K562 (cell line): Measurements from ENCODE around the gene RALGPS1. TPM values are rescaled to one million over a fixed set of nuclear protein-coding genes. Genes with fewer than 3 reads are reported as not detected.

Experiments
- ATAC-seq: fragments of 200-7000 bp; cut with Tn5 transposase; 3 replicates; pipeline ENCODE4 v1.9.1; 2020; ENCODE audit warnings: moderate library complexity
- BruUV-seq: library from RNA; stranded (reverse); fragments of 400-500 nt; replicated peaks from 2 replicates; lab custom pipeline; 2021; lab: Mats Ljungman, UMichigan
- CTCF ChIA-PET: fragments of 300-600 bp; formaldehyde crosslinking; extraction: SDS; loops from one replicate; lab custom pipeline; 2021; ENCODE audit warnings: low intra/inter-chr PET ratio; lab: Yijun Ruan, JAX
- POLR2A ChIA-PET: fragments of 300-600, 350-650 bp; sonication (Branson Sonifier 250); formaldehyde crosslinking; extraction: SDS; loops from one replicate; lab custom pipeline; 2021; ENCODE audit warnings: antibody characterized with exemption, inconsistent platforms; lab: Yijun Ruan, JAX
- DNase-seq, 4 experiments: peaks; one replicate each; pipeline versions ENCODE4 v3.0.0 to v3.0.0-alpha.2; 2011 to 2018; ENCODE audit warnings: low spot score in 3 of 4, mixed read lengths in 3 of 4; ENCODE audit errors: extremely low read depth in 1 of 4
- FAIRE-seq: peaks from 2 replicates; lab custom pipeline; 2011; peaks lifted over from hg19 to GRCh38; lab: Jason Lieb, UNC
- H2AFZ ChIP-seq: 2 replicates; pipeline ENCODE4 v1.6.0; 2011; ENCODE audit warnings: low read depth, low read length, control low read depth, inconsistent platforms
- H3K27ac ChIP-seq: fragments of 200-600 bp; 3 replicates; pipeline ENCODE4 v1.8.0; 2011; ENCODE audit warnings: low read depth, mild to moderate bottlenecking, control low read depth, inconsistent platforms, low read length, moderate library complexity, mixed read lengths; ENCODE audit errors: extremely low read depth
- H3K27me3 ChIP-seq, 2 experiments: fragments of 300-600 bp in 1 of 2; 2 replicates in 1 of 2; 3 replicates in 1 of 2; pipeline versions ENCODE4 v1.6.0 to v1.8.0; 2011; ENCODE audit warnings: inconsistent platforms in 2 of 2, low read length in 2 of 2, mild to moderate bottlenecking in 1 of 2, mixed read lengths in 1 of 2, moderate library complexity in 1 of 2; ENCODE audit not compliant: control insufficient read depth in 2 of 2, insufficient read depth in 2 of 2
- H3K36me3 ChIP-seq: fragments of 300-600 bp; 3 replicates; pipeline ENCODE4 v1.8.0; 2011; ENCODE audit warnings: mild to moderate bottlenecking, low read length, inconsistent platforms; ENCODE audit not compliant: control insufficient read depth, insufficient read depth
- H3K4me1 ChIP-seq, 2 experiments: fragments of 200-600 bp in 1 of 2; replicated peaks in 1 of 2; 2 replicates in 1 of 2; 3 replicates in 1 of 2; pipeline versions ENCODE4 v1.5.1 to v1.8.0; 2011; ENCODE audit warnings: inconsistent platforms in 2 of 2, low read length in 2 of 2, mild to moderate bottlenecking in 1 of 2, mixed read lengths in 1 of 2, moderate library complexity in 1 of 2; ENCODE audit not compliant: control insufficient read depth in 2 of 2, insufficient read depth in 2 of 2
- H3K4me2 ChIP-seq: 2 replicates; pipeline ENCODE4 v1.6.1; 2011; ENCODE audit warnings: low read length, control low read depth, inconsistent platforms, mixed read lengths; ENCODE audit not compliant: insufficient read depth
- H3K4me3 ChIP-seq: fragments of 200-600 bp; sonication (generic), shearing (Covaris generic); 2 replicates; pipeline ENCODE4 v1.5.1; 2016; ENCODE audit warnings: control low read depth, inconsistent platforms
- H3K79me2 ChIP-seq: fragments of 200-600 bp; 3 replicates; pipeline ENCODE4 v1.8.0; 2011; ENCODE audit warnings: low read length, inconsistent platforms; ENCODE audit not compliant: control insufficient read depth, insufficient read depth
- H3K9ac ChIP-seq, 2 experiments: 2 replicates each; pipeline versions ENCODE4 v1.6.0 to v1.6.1; 2011; ENCODE audit warnings: low read depth in 2 of 2, low read length in 2 of 2, control low read depth in 1 of 2, inconsistent platforms in 1 of 2, mild to moderate bottlenecking in 1 of 2, mixed read lengths in 1 of 2; ENCODE audit not compliant: insufficient read depth in 1 of 2
- H3K9me1 ChIP-seq: one replicate; pipeline ENCODE4 v1.6.0; 2011; ENCODE audit warnings: inconsistent platforms, mild to moderate bottlenecking, low read length, moderate library complexity; ENCODE audit not compliant: control insufficient read depth, insufficient read depth
- H3K9me3 ChIP-seq: replicated peaks from 2 replicates; pipeline ENCODE4 v1.5.1; 2011; ENCODE audit warnings: low read depth, low read length, inconsistent platforms; ENCODE audit not compliant: control insufficient read depth, insufficient read depth
- H4K20me1 ChIP-seq: replicated peaks from 2 replicates; pipeline ENCODE4 v1.6.1; 2011; ENCODE audit warnings: low read length, inconsistent platforms, mixed read lengths; ENCODE audit not compliant: control insufficient read depth, insufficient read depth
- CBX8 ChIP-seq: fragments of 200-600 bp; sonication (generic); IDR thresholded peaks from 2 replicates; pipeline ENCODE4 v1.6.1; 2012; ENCODE audit warnings: borderline replicate concordance, mixed run types, low read depth, mild to moderate bottlenecking, moderate library complexity, mixed read lengths, low read length, control low read depth, inconsistent platforms; ENCODE audit not compliant: poor library complexity, severe bottlenecking; ENCODE audit errors: extremely low read depth
- CUX1 ChIP-seq: fragments of 200-800 bp; sonication (Bioruptor generic); IDR thresholded peaks from 2 replicates; pipeline ENCODE4 v1.6.1; 2016; ENCODE audit warnings: missing genetic modification characterization, missing compliant biosample characterization
- ELF4 ChIP-seq: fragments of 450-650 bp; formaldehyde crosslinking; IDR thresholded peaks from 2 replicates; pipeline ENCODE4 v1.4.0; 2022; ENCODE audit warnings: missing genetic modification characterization
- MCM5 ChIP-seq: fragments of 450-650 bp; IDR thresholded peaks from 2 replicates; pipeline ENCODE4 v1.6.1; 2016; ENCODE audit warnings: low read depth
- MLLT1 ChIP-seq, 2 experiments: fragments of 450-650 bp; IDR thresholded peaks; 2 replicates each; pipeline ENCODE4 v1.6.1; 2016
- NR3C1 ChIP-seq: sonication (generic); formaldehyde crosslinking; IDR thresholded peaks from 2 replicates; pipeline ENCODE4 v1.8.1; 2022; ENCODE audit warnings: missing genetic modification reagents
- RBBP5 ChIP-seq: fragments of 200-600 bp; sonication (generic); IDR thresholded peaks from 2 replicates; pipeline ENCODE4 v1.6.1; 2012; ENCODE audit warnings: borderline replicate concordance, mild to moderate bottlenecking, low read length, control low read depth, inconsistent platforms; ENCODE audit not compliant: insufficient read depth, poor library complexity, severe bottlenecking
- ZNF217 ChIP-seq: sonication (generic); formaldehyde crosslinking; IDR thresholded peaks from 2 replicates; pipeline ENCODE4 v1.8.0; 2022; ENCODE audit warnings: mild to moderate bottlenecking, missing genetic modification reagents
- ZNF280A ChIP-seq: fragments of 450-650 bp; IDR thresholded peaks from 2 replicates; pipeline ENCODE4 v1.6.1; 2018; ENCODE audit warnings: mild to moderate bottlenecking, low read depth; ENCODE audit not compliant: partially characterized antibody
- ZNF384 ChIP-seq: IDR thresholded peaks from 2 replicates; pipeline ENCODE4 v1.6.1; 2012; ENCODE audit warnings: low read depth, low read length, improper control_type of control experiment
- ZNF512 ChIP-seq: IDR thresholded peaks from 2 replicates; pipeline ENCODE4 v1.6.1; 2016; ENCODE audit warnings: missing genetic modification characterization, missing compliant biosample characterization
- WGBS: fragments of 100-300 bp; shearing (Covaris generic); methylation state at CpG from one replicate; pipeline ENCODE4 v1.1.6; 2016; ENCODE audit warnings: low coverage, mixed read lengths; ENCODE audit not compliant: insufficient coverage; ENCODE audit errors: missing lambda C conversion rate; 5-methylcytosine and 5-hydroxymethylcytosine counted together
- in situ Hi-C: fragments of 300-500 bp; cut with MboI; formaldehyde crosslinking; loops from 4 replicates; pipeline ENCODE4 v1.15.0; 2018; ENCODE audit warnings: inconsistent platforms, mixed read lengths
- intact Hi-C: fragments of 100-400 bp; cut with micrococcal nuclease; formaldehyde crosslinking; loops from 2 replicates; pipeline ENCODE4 v1.14.2; 2022
- polyA plus RNA-seq, 8 experiments: library from polyadenylated mRNA; depleted of rRNA in 4 of 8; stranded (reverse) in 5 of 8; unstranded in 3 of 8; fragments of >200 nt; fragmentation: Nextera tagmentation in 2 of 8; fragmentation: Illumina TruSeq in 1 of 8; extraction: Ambion mirVana in 2 of 8; extraction: Trizol in 1 of 8; gene quantifications; 2 replicates each; pipeline versions ENCODE4 v1.2.1 to v1.2.3, GENCODE V29; 2011 to 2014; ENCODE audit warnings: inconsistent platforms in 1 of 8, missing spikeins in 1 of 8
- total RNA-seq, 7 experiments: library from RNA; depleted of rRNA in 6 of 7; stranded (reverse); fragments of >200 nt in 6 of 7; fragmentation: Illumina TruSeq in 2 of 7; extraction: Trizol in 2 of 7; gene quantifications; 2 replicates each; pipeline versions ENCODE4 v1.2.1 to v1.2.3, GENCODE V29; 2011 to 2021; ENCODE audit warnings: low replicate concordance in 1 of 7

The RALGPS1 gene
- total and polyA plus RNA-seq, 9 of the 15 experiments (the other 6 are each of a cell fraction or from before 2014, with no cell fraction given) = 0.04 to 2.6 (median 1.5) TPM

GRCh38 chr9:127143920-127144465 lies 229.4 kb downstream of the RALGPS1 start:
- H4K20me1 ChIP-seq = no peaks in the 10 kb centered on the region; the same call in 1 of the 2 replicates
- DNase-seq (no peak), FAIRE-seq (no peak), ATAC-seq (no peak)
- no peak overlapping the region for H2AFZ ChIP-seq
- H3K27ac ChIP-seq = no peak overlapping the region
- in situ Hi-C loops = no loop called here
- POLR2A ChIA-PET = interaction anchor here (0.6 to 0.9 kb wide), 4 partner anchors 9 to 93 kb away, joined by 3 to 5 read pairs (median 4); no protein-coding TSS in a partner anchor
- no peaks in the 10 kb centered on the region for H3K79me2 ChIP-seq
- 5% methylated on average over 8 of the region's 8 CpGs for WGBS
- no TSS peak for BruUV-seq
- peaks cover 15 to 55% of the 10 kb centered on the region in 2 experiments for H3K27me3 ChIP-seq
- H3K4me3 ChIP-seq = no peak overlapping the region
- no peak overlapping the region for H3K4me2 ChIP-seq
- CTCF ChIA-PET = no interaction called here
- no peak overlapping the region for H3K9ac ChIP-seq
- intact Hi-C loops = no loop called here
- no peaks in the 10 kb centered on the region for H3K9me1 ChIP-seq
- no peaks in the 10 kb centered on the region for H3K9me3 ChIP-seq
- H3K4me1 ChIP-seq = no peaks in the 10 kb centered on the region
- H3K36me3 ChIP-seq = no peaks in the 10 kb centered on the region
- TF ChIP-seq NR3C1 (CRISPR knock-in tag) (no peak), CUX1 (CRISPR knock-in tag) (no peak), MLLT1 (IDR thresholded peaks at IDR 0.05) (no peak), CBX8 (no peak), MCM5 (no peak), ZNF384 (no peak), ZNF280A (no peak), ZNF217 (CRISPR knock-in tag) (no peak), ZNF512 (tag) (no peak), RBBP5 (no peak), ELF4 (CRISPR knock-in tag) (no peak)
